HG03571 (cell line): ENCODE data around the gene SFSWAP.
"Not testable (repeated sequence)": the region's sequence is repeated elsewhere in the genome, so short reads cannot be mapped to it uniquely, and the experiment has no call there.

Experiments used
- ATAC-seq: cut with Tn5 transposase; IDR thresholded peaks from one replicate; pipeline ENCODE4 v1.9.1; 2021; ENCODE audit not compliant: unreplicated experiment

Gene SFSWAP

GRCh38 chr12:131710464-131711457 lies at the start of gene SFSWAP:
Gene SFSWAP, plus strand, starts transcription at chr12:131711090. Its CDS starts 140 bp downstream, at chr12:131711230.
- peak; percentile 84 for ATAC-seq

GRCh38 chr12:131661170-131661985 lies 49.5 kb upstream of the SFSWAP start:
- ATAC-seq, result not testable (repeated sequence)

GRCh38 chr12:131661986-131662288 lies 49.0 kb upstream of the SFSWAP start:
- ATAC-seq, result not testable (repeated sequence)

GRCh38 chr12:131662346-131662745 lies 48.5 kb upstream of the SFSWAP start:
- not testable (repeated sequence) for ATAC-seq

GRCh38 chr12:131665666-131666065 lies 45.2 kb upstream of the SFSWAP start:
- not testable (repeated sequence) for ATAC-seq

- not testable (repeated sequence) for ATAC-seq
These were observed 44.4 kb upstream of the SFSWAP start for GRCh38 chr12:131666486-131666885.

- ATAC-seq, result not testable (repeated sequence)
These were observed 43.8 kb upstream of the SFSWAP start for GRCh38 chr12:131666978-131667601.

GRCh38 chr12:131671276-131671675 lies 39.6 kb upstream of the SFSWAP start:
- ATAC-seq, result no peak

GRCh38 chr12:131671871-131672270 lies 39.0 kb upstream of the SFSWAP start:
- ATAC-seq, result no peak

- no peak for ATAC-seq
These were observed 38.5 kb upstream of the SFSWAP start for GRCh38 chr12:131672311-131672940.

GRCh38 chr12:131672941-131673887 lies 37.7 kb upstream of the SFSWAP start:
- ATAC-seq, result no peak

- ATAC-seq, result no peak
These were observed 37.0 kb upstream of the SFSWAP start for GRCh38 chr12:131673888-131674257.

GRCh38 chr12:131674373-131674772 lies 36.5 kb upstream of the SFSWAP start:
- ATAC-seq, result no peak

- no peak for ATAC-seq
These were observed 35.5 kb upstream of the SFSWAP start for GRCh38 chr12:131675126-131676080.

- ATAC-seq, result no peak
These were observed 34.3 kb upstream of the SFSWAP start for GRCh38 chr12:131676544-131676943.

GRCh38 chr12:131677067-131677466 lies 33.8 kb upstream of the SFSWAP start:
- not testable (repeated sequence) for ATAC-seq

GRCh38 chr12:131677699-131678098 lies 33.2 kb upstream of the SFSWAP start:
- no peak for ATAC-seq

- not testable (repeated sequence) for ATAC-seq
These were observed 32.3 kb upstream of the SFSWAP start for GRCh38 chr12:131678389-131679181.
